Lower leg skin (tissue), 3 donors: ENCODE results near the gene ZNF586.

Experiments
- POLR2A ChIP-seq, 2 donors: fragments of 450-650 bp; IDR thresholded peaks; one replicate each; pipeline ENCODE4 v1.6.1; 2016 to 2017; ENCODE audit warnings: antibody characterized with exemption in 2 of 2, mild to moderate bottlenecking in 1 of 2, moderate library complexity in 1 of 2
- TF ChIP-seq, protein P1 (sequence below), 3 donors: fragments of 450-650 bp; IDR thresholded peaks; one replicate each; pipeline ENCODE4 v1.5.1; 2016; ENCODE audit warnings: antibody characterized with exemption in 3 of 3, mild to moderate bottlenecking in 3 of 3, moderate library complexity in 2 of 3

DNA sequence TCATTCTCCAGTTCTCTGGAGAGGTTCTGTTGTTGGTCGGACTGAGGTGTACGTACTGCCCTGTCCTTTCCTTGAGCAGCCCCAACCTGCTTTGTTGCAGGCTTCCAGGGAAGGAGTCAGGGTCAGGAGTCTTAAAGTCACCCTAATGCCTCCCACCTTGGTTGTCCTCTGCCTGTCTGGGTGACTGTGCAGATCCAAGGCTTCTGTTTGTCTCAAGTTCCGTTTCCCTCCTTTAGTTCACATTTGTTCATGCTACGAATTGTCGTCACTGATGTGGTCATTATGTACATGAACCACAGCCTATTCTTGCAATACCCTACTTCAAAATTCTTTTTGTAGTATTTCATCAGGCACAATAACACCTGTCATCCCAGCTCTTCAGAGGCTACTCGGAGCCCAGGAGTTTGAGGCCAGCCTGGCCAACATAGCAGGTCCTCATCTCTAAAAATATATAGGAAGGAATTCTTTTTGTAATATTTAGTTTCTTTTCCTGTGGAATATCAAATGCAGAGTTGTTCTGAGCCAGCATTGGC is 7.4 kb downstream of the ZNF586 start:
- TF ChIP-seq, protein P1, sequence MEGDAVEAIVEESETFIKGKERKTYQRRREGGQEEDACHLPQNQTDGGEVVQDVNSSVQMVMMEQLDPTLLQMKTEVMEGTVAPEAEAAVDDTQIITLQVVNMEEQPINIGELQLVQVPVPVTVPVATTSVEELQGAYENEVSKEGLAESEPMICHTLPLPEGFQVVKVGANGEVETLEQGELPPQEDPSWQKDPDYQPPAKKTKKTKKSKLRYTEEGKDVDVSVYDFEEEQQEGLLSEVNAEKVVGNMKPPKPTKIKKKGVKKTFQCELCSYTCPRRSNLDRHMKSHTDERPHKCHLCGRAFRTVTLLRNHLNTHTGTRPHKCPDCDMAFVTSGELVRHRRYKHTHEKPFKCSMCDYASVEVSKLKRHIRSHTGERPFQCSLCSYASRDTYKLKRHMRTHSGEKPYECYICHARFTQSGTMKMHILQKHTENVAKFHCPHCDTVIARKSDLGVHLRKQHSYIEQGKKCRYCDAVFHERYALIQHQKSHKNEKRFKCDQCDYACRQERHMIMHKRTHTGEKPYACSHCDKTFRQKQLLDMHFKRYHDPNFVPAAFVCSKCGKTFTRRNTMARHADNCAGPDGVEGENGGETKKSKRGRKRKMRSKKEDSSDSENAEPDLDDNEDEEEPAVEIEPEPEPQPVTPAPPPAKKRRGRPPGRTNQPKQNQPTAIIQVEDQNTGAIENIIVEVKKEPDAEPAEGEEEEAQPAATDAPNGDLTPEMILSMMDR (IDR thresholded peaks at IDR 0.05): no peak
- TF ChIP-seq POLR2A (IDR thresholded peaks at IDR 0.05): no peak
